ENCODE results near the gene PACS2. TPM values are rescaled to one million over a fixed set of nuclear protein-coding genes. Genes with fewer than 3 reads are reported as not detected.
"Not testable (repeated sequence)": the region's sequence is repeated elsewhere in the genome, so short reads cannot be mapped to it uniquely, and the experiment has no call there.

PACS2 gene
- total RNA-seq, 2 experiments from 2014 or later, result 21.1 to 22.2 TPM

DNA sequence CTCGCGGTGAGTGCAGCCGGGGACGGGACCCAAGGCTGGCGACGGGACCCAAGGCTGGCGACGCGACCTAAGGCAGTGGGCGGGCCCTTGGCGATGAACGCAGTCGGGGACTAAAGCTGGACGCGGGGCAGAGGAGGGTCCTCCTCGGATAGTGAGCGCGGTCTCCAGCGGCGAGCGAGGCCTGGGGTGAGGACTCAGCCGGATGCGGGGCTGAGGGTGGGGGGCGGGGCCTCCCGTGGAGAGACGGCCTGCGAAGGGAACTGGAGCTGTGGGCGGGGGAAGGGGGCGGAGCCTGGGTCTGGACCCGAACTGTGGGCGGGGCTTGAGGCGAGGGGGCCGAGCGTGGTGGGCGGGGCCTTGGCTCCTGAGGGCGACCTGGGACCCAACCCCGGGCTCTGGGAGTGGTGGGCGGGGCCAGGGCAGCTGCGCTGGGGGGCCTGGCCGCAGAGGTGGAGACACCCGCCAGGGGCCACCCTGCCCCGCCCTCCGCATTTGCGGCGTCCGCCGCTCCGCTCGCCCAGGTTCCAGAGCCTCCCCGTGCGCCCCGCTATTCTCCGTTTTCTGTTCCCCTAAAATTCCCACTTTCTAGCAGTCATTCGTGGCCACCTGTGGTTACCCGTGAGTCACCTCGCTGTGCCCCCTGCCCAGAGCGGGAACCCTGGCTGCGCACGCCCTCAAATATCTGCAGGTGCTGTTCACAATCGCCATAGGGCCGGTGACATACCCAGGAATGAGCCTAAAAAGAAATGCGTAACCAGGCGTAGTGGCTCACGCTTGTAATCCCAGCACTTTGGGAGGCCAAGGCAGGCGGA is 13.2 kb upstream of the PACS2 start:
- Mint-ChIP-seq H3K9me3 (peaks cover 1% of the 10 kb centered on the region), H3K27me3 (no peaks in the 10 kb centered on the region), H3K4me3 (peak overlapping the region; percentile 79), H3K4me1 (peaks cover 27% of the 10 kb centered on the region), H3K27ac (peak overlapping the region; percentile 91), H3K36me3 (peaks cover 5% of the 10 kb centered on the region)
- peak; percentile 99 for DNase-seq

GRCh38 chr14:105301915-105302249 is 12.7 kb upstream of the PACS2 start:
- not testable (repeated sequence) for H3K27ac Mint-ChIP-seq, DNase-seq, H3K36me3 Mint-ChIP-seq, H3K27me3 Mint-ChIP-seq, H3K9me3 Mint-ChIP-seq
- peaks cover 27% of the 10 kb centered on the region for H3K4me1 Mint-ChIP-seq
- H3K4me3 Mint-ChIP-seq, result peak overlapping the region; percentile 79

DNA sequence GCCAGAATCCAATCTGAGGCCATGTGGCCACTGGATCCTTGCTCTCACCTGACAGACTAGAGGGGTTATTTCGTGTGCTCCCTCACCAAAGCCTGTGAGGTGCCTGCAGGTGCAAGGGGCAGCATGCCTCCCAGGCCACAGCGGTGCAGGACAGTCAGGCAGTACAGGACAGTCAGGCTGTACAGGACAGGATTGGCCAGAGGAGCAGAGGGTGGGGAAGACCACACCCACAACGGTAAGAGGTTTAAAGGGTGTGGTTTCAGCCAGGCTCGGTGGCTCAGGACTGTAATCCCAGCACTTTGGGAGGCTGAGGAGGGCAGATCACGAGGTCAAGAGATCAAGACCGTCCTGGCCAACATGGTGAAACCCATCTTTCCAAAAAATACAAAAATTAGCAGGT is 10.6 kb upstream of the PACS2 start:
- Mint-ChIP-seq H3K9me3 (peaks cover 1% of the 10 kb centered on the region), H3K27me3 (no peaks in the 10 kb centered on the region)
- no peak for DNase-seq

GRCh38 chr14:105304565-105304964 is 10.0 kb upstream of the PACS2 start:
- H3K27me3 Mint-ChIP-seq, result no peaks in the 10 kb centered on the region
- peaks cover 3% of the 10 kb centered on the region for H3K36me3 Mint-ChIP-seq
- peaks cover 24% of the 10 kb centered on the region for H3K4me1 Mint-ChIP-seq
- no peak overlapping the region for H3K27ac Mint-ChIP-seq
- no peak overlapping the region for H3K4me3 Mint-ChIP-seq
- peaks cover 1% of the 10 kb centered on the region for H3K9me3 Mint-ChIP-seq
- DNase-seq, result no peak

More for the DNA sequence above, 10.6 kb upstream of the PACS2 start:
- Mint-ChIP-seq H3K4me3 (no peak overlapping the region), H3K27ac (no peak overlapping the region), H3K4me1 (peaks cover 30% of the 10 kb centered on the region), H3K36me3 (peaks cover 5% of the 10 kb centered on the region)

GRCh38 chr14:105305345-105305744 is 9.2 kb upstream of the PACS2 start:
- Mint-ChIP-seq H3K4me3 (no peak overlapping the region), H3K4me1 (peaks cover 21% of the 10 kb centered on the region), H3K27ac (peak overlapping the region; percentile 83), H3K36me3 (no peaks in the 10 kb centered on the region), H3K27me3 (no peaks in the 10 kb centered on the region), H3K9me3 (no peaks in the 10 kb centered on the region)
- DNase-seq, result no peak

DNA sequence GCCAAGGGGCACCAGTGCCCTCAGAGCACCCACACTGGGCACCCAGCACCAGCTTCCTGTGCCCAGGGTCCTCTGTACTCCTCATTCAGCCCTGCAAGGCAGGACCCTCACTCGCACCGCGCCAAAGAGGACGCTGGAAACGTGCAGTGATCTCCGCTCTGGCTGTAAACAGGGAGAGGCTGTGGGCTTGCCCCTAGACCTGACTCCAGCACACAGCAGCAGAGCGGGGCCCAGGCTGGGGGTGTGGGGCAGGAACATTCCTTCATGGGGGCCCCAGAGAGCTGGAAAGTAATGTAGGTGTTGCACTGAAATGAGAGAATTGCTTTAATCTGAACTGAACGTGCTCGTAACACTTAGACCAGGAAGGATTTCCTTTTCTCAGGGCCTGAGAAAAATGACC is 8.8 kb upstream of the PACS2 start:
- Mint-ChIP-seq H3K36me3 (no peaks in the 10 kb centered on the region), H3K9me3 (no peaks in the 10 kb centered on the region), H3K4me1 (peaks cover 21% of the 10 kb centered on the region), H3K4me3 (no peak overlapping the region), H3K27ac (no peak overlapping the region), H3K27me3 (no peaks in the 10 kb centered on the region)
- DNase-seq, result no peak

- Mint-ChIP-seq H3K27me3 (no peaks in the 10 kb centered on the region), H3K4me3 (no peak overlapping the region), H3K27ac (no peak overlapping the region), H3K9me3 (no peaks in the 10 kb centered on the region), H3K4me1 (peaks cover 21% of the 10 kb centered on the region), H3K36me3 (no peaks in the 10 kb centered on the region)
- DNase-seq, result no peak
Observed at GRCh38 chr14:105307052-105307727, 7.4 kb upstream of the PACS2 start.

DNA sequence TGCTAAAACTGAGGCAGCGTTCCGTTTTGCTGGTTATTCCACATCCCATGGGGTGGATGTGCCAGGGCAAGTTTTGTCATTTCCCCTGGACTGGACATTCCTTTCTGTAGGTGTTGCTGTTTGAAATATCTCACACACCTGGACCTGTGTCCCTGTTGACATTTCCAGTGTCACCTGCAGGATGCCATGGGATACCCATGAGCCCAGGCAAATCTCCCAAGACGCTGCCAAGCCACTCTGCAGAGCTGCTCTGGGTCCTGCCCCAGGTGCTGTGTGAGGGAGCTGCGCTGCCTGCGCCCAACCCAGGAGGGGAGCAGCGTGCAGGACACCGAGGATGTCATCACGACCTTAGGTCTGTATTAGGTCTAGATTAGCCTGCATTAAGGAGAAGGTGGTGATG is 5.2 kb upstream of the PACS2 start:
- Mint-ChIP-seq H3K27me3 (no peaks in the 10 kb centered on the region), H3K36me3 (no peaks in the 10 kb centered on the region), H3K4me3 (no peak overlapping the region), H3K27ac (no peak overlapping the region), H3K9me3 (no peaks in the 10 kb centered on the region), H3K4me1 (peaks cover 26% of the 10 kb centered on the region)
- no peak for DNase-seq

DNA sequence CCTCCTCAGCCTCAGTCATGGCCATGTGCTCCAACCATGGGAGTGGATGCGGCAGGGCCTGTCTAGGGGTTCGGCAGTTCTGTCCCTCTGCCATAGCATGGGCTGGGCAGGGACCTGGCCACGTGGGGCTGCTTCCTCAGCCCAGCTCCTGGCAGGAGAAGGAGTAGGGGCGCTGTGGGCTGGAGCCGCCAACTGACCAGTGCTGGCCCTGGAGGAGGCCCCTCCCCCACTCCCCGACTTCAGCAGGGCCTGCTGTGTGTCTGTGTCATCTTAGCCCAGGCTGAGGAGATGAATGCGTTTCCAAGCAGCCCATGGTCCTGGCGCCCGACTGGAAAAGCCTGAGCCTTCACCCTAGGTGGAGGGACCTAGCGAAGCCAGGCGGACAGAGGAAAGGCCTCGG is 2.7 kb upstream of the PACS2 start:
- Mint-ChIP-seq H3K27me3 (no peaks in the 10 kb centered on the region), H3K27ac (no peak overlapping the region), H3K36me3 (no peaks in the 10 kb centered on the region), H3K4me1 (peaks cover 24% of the 10 kb centered on the region), H3K4me3 (no peak overlapping the region), H3K9me3 (no peaks in the 10 kb centered on the region)
- no peak for DNase-seq

- no peak overlapping the region for H3K27ac Mint-ChIP-seq
Observed at GRCh38 chr14:105312973-105313372, 1.6 kb upstream of the PACS2 start.

DNA sequence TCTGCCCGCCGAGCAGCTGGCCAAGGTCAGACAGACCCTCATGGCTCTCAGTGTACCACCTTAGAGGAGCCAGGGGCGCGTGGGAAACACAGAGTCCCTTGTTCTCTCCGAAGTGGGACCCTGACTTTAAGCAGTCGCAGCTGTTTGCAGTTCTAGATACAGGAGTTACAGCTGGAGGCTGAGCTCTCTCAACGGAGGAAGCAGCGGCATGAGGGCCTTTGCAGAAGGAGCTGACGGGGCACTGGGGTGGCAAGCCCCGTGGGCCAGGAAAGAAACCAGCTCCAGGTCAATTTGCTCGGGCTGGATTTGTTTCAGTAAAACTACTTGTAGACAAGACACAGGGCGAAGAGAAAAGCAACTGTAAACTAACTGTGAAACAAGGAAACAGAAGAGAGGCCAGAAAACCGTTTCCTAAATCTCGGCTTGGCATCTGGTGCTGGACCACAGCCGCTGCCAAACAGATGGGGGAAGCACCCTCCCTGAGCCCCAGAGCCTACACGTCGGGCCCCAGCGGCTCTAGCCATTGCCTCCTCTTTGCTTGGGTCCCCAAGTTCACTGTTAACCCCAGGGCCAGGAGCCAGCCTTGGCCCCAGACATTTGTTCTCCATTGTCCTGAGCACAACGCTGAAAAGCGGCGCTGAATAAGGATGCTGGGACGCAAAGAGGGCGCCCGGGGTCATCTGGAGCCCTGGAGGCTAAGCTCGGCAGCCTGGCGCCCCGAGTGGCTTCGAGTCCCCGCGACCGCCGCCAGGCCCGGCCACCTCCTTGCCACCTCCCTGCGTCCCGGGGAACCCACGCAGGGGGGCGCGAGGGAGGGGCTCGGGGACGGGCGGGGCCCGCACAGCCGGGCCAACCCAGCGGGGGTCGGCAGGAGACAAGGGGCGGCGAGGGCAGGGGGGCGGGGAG is 914 bp upstream of the PACS2 start:
- H3K4me3 Mint-ChIP-seq, result peak overlapping the region; percentile 62
- no peaks in the 10 kb centered on the region for H3K27me3 Mint-ChIP-seq
- H3K4me1 Mint-ChIP-seq, result peaks cover 23% of the 10 kb centered on the region
- H3K9me3 Mint-ChIP-seq, result no peaks in the 10 kb centered on the region
- peak; percentile 43 for DNase-seq
- peak overlapping the region; percentile 71 for H3K27ac Mint-ChIP-seq
- H3K36me3 Mint-ChIP-seq, result no peaks in the 10 kb centered on the region

More at GRCh38 chr14:105312973-105313372, 1.6 kb upstream of the PACS2 start:
- H3K4me1 Mint-ChIP-seq, result peaks cover 23% of the 10 kb centered on the region
- no peak overlapping the region for H3K4me3 Mint-ChIP-seq
- H3K36me3 Mint-ChIP-seq, result no peaks in the 10 kb centered on the region
- H3K9me3 Mint-ChIP-seq, result no peaks in the 10 kb centered on the region
- DNase-seq, result no peak
- no peaks in the 10 kb centered on the region for H3K27me3 Mint-ChIP-seq

- DNase-seq, result peak; percentile 40
- Mint-ChIP-seq H3K27ac (peak overlapping the region; percentile 65), H3K4me3 (peak overlapping the region; percentile 88), H3K36me3 (no peaks in the 10 kb centered on the region), H3K4me1 (peaks cover 23% of the 10 kb centered on the region), H3K9me3 (no peaks in the 10 kb centered on the region), H3K27me3 (no peaks in the 10 kb centered on the region)
Observed at GRCh38 chr14:105315211-105315721, 718 bp downstream of the PACS2 start.

- H3K36me3 Mint-ChIP-seq, result no peaks in the 10 kb centered on the region
- peaks cover 23% of the 10 kb centered on the region for H3K4me1 Mint-ChIP-seq
- H3K4me3 Mint-ChIP-seq, result peak overlapping the region; percentile 88
- peak overlapping the region; percentile 65 for H3K27ac Mint-ChIP-seq
- H3K27me3 Mint-ChIP-seq, result no peaks in the 10 kb centered on the region
- H3K9me3 Mint-ChIP-seq, result no peaks in the 10 kb centered on the region
- DNase-seq, result no peak
Observed at GRCh38 chr14:105315941-105316576, 1.5 kb downstream of the PACS2 start.

DNA sequence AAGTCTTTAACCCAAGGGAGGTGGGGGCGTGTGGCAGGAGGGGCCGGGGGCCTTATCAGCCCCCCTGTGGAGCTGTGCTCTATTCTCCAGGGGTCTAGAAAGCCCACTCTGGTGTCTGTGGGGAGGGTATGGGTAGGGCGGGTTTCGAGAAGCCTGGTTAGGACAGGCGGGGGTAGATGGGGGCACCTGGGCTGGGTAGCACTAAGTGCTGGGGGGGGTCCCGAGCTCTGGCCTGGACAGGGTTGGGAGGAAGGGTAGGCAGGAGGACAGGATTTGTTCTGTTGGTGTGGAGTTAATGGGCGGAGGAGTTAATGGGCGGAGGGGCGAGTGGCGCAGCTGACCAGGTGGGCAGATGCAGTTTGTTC is 2.0 kb downstream of the PACS2 start:
- H3K4me3 Mint-ChIP-seq, result peak overlapping the region; percentile 88
- no peak for DNase-seq
- no peaks in the 10 kb centered on the region for H3K27me3 Mint-ChIP-seq

More for the DNA sequence above, 2.0 kb downstream of the PACS2 start:
- Mint-ChIP-seq H3K27ac (no peak overlapping the region), H3K36me3 (no peaks in the 10 kb centered on the region), H3K4me1 (peaks cover 23% of the 10 kb centered on the region), H3K9me3 (no peaks in the 10 kb centered on the region)

Measured in activated naive CD8-positive, alpha-beta T cell treated with anti-CD3 and anti-CD28 coated beads for 36 hours (primary cell).